Hepatocyte (in vitro differentiated cells): Measurements from ENCODE around the gene MEOX2.

Source experiments
- CTCF ChIP-seq: fragments of 200-600 bp; sonication (generic); IDR thresholded peaks from 2 replicates; pipeline ENCODE4 v1.5.1; 2016; ENCODE audit warnings: antibody characterized with exemption, mild to moderate bottlenecking; ENCODE audit not compliant: poor library complexity
- EZH2 ChIP-seq: fragments of 200-600 bp; sonication (generic); IDR thresholded peaks from 2 replicates; pipeline ENCODE4 v1.6.1; 2016; ENCODE audit warnings: antibody characterized with exemption, mild to moderate bottlenecking, borderline replicate concordance

GRCh38 chr7:15602236-15602635, 84.2 kb downstream of the MEOX2 start:
- no peak for TF ChIP-seq CTCF
- no peak for TF ChIP-seq EZH2
